ENCODE data around the gene SNX2. TPM values are rescaled to one million over a fixed set of nuclear protein-coding genes. Genes with fewer than 3 reads are reported as not detected.

SNX2 gene
- total and polyA plus RNA-seq, 2 donors (not counting 1 experiment from before 2014, with no cell fraction given) = 107 to 266 TPM

DNA sequence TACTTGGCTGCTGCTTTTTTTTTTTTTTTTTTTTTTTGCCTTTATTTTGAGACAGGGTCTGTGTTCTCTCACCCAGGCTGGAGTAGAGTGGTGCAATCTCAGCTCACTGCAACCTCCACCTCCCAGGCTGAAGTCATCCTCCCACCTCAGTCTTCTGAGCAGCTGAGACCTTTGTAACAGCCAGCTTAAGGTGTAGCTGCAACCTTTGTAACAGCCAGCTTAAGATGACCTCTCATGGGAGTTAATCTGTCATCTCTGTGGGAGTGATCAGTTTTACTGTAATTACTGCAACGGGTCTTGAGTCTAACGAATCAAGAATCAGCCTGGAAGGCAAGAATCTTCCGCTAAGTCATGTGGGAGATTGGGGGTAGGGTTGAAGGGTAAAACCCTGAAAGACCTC lies 31.6 kb upstream of the SNX2 start:
- no peak overlapping the region for H3K4me3 Mint-ChIP-seq
- intact Hi-C loops (cut with micrococcal nuclease) = no loop called here
- CTCF ChIA-PET = no interaction called here
- WGBS (ENCODE audit: insufficient coverage) = 88% methylated on average over 3 of the region's 3 CpGs
- Histone ChIP-seq H3K36me3 (replicated peaks in 1 of 2; ENCODE audit: control extremely low read depth in 1 of 2, control insufficient read depth in 1 of 2, extremely low read depth in 1 of 2, insufficient read depth in 2 of 2, low read length in 1 of 2) (no peaks in the 10 kb centered on the region), H3K4me3 (ENCODE audit: control extremely low read depth in 1 of 5, extremely low read depth in 1 of 5, insufficient read depth in 1 of 5, low read depth in 2 of 5, low read length in 4 of 5) (no peak overlapping the region), H3K9me3 (ENCODE audit: control extremely low read depth in 1 of 3, control insufficient read depth in 2 of 3, insufficient read depth in 1 of 3, low read length in 2 of 3) (no peaks in the 10 kb centered on the region), H3K27ac (ENCODE audit: low read length in 2 of 2) (no peak overlapping the region), H3K79me2 (ENCODE audit: control insufficient read depth, insufficient read depth, low read length) (no peaks in the 10 kb centered on the region), H3K4me2 (replicated peaks; ENCODE audit: low read depth, low read length, poor library complexity, severe bottlenecking) (no peak overlapping the region), H4K20me1 (ENCODE audit: control insufficient read depth, insufficient read depth, low read length, poor library complexity, severe bottlenecking) (no peaks in the 10 kb centered on the region), H2AFZ (ENCODE audit: insufficient read depth, low read depth, low read length, poor library complexity, severe bottlenecking) (no peak overlapping the region), H3K27me3 (replicated peaks in 1 of 4; ENCODE audit: control extremely low read depth in 1 of 4, control insufficient read depth in 3 of 4, insufficient read depth in 4 of 4, low read length in 3 of 4) (no peaks in the 10 kb centered on the region), H3K9ac (ENCODE audit: low read length) (no peak overlapping the region), H3K4me1 (ENCODE audit: control insufficient read depth in 2 of 2, insufficient read depth in 2 of 2, low read length in 2 of 2) (no peaks in the 10 kb centered on the region)
- no peaks in the 10 kb centered on the region for H3K27me3 Mint-ChIP-seq
- H3K27ac Mint-ChIP-seq = no peak overlapping the region
- no peak for DNase-seq
- no peaks in the 10 kb centered on the region for H3K9me3 Mint-ChIP-seq (ENCODE audit: insufficient read depth)
- POLR2A ChIA-PET = no interaction called here
- peaks cover 3% of the 10 kb centered on the region for H3K4me1 Mint-ChIP-seq
- TF ChIP-seq EZH2 (IDR thresholded peaks at IDR 0.05; ENCODE audit: borderline replicate concordance, insufficient read depth, low read depth, low read length, poor library complexity, severe bottlenecking) = no peak
- TF ChIP-seq, protein P1, sequence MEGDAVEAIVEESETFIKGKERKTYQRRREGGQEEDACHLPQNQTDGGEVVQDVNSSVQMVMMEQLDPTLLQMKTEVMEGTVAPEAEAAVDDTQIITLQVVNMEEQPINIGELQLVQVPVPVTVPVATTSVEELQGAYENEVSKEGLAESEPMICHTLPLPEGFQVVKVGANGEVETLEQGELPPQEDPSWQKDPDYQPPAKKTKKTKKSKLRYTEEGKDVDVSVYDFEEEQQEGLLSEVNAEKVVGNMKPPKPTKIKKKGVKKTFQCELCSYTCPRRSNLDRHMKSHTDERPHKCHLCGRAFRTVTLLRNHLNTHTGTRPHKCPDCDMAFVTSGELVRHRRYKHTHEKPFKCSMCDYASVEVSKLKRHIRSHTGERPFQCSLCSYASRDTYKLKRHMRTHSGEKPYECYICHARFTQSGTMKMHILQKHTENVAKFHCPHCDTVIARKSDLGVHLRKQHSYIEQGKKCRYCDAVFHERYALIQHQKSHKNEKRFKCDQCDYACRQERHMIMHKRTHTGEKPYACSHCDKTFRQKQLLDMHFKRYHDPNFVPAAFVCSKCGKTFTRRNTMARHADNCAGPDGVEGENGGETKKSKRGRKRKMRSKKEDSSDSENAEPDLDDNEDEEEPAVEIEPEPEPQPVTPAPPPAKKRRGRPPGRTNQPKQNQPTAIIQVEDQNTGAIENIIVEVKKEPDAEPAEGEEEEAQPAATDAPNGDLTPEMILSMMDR (IDR thresholded peaks at IDR 0.05) = no peak
- ATAC-seq (ENCODE audit: low read depth) = no peak

DNA sequence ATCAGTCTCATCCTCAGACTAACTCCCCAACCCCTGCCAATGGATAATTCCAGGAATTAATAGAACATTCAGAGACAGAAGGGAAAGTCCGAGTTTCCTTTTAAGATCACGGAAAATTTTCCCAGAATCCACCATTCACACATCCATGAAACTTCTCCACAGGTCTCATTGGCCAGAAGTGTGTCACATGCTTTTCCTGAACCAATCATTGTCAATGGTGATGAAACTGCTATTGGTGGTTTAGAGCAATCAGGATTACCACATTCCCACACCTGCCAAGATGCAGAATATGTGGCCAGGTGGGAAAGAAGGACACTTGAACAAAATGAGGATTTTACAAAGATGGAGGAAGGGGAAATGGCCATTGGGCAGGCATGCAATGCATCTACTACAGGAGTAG lies 29.3 kb upstream of the SNX2 start:
- Mint-ChIP-seq H3K27me3 (no peaks in the 10 kb centered on the region), H3K9me3 (ENCODE audit: insufficient read depth) (no peaks in the 10 kb centered on the region), H3K4me3 (no peak overlapping the region), H3K27ac (no peak overlapping the region), H3K4me1 (no peaks in the 10 kb centered on the region)
- Histone ChIP-seq H3K4me1 (ENCODE audit: control insufficient read depth in 2 of 2, insufficient read depth in 2 of 2, low read length in 2 of 2) (no peaks in the 10 kb centered on the region), H3K27ac (ENCODE audit: low read length in 2 of 2) (no peak overlapping the region), H3K27me3 (replicated peaks in 1 of 4; ENCODE audit: control extremely low read depth in 1 of 4, control insufficient read depth in 3 of 4, insufficient read depth in 4 of 4, low read length in 3 of 4) (no peaks in the 10 kb centered on the region), H3K4me2 (replicated peaks; ENCODE audit: low read depth, low read length, poor library complexity, severe bottlenecking) (no peak overlapping the region), H3K9ac (ENCODE audit: low read length) (no peak overlapping the region), H3K79me2 (ENCODE audit: control insufficient read depth, insufficient read depth, low read length) (no peaks in the 10 kb centered on the region), H2AFZ (ENCODE audit: insufficient read depth, low read depth, low read length, poor library complexity, severe bottlenecking) (no peak overlapping the region), H3K36me3 (replicated peaks in 1 of 2; ENCODE audit: control extremely low read depth in 1 of 2, control insufficient read depth in 1 of 2, extremely low read depth in 1 of 2, insufficient read depth in 2 of 2, low read length in 1 of 2) (no peaks in the 10 kb centered on the region), H3K4me3 (ENCODE audit: control extremely low read depth in 1 of 5, extremely low read depth in 1 of 5, insufficient read depth in 1 of 5, low read depth in 2 of 5, low read length in 4 of 5) (no peak overlapping the region), H4K20me1 (ENCODE audit: control insufficient read depth, insufficient read depth, low read length, poor library complexity, severe bottlenecking) (no peaks in the 10 kb centered on the region), H3K9me3 (ENCODE audit: control extremely low read depth in 1 of 3, control insufficient read depth in 2 of 3, insufficient read depth in 1 of 3, low read length in 2 of 3) (no peaks in the 10 kb centered on the region)
- POLR2A ChIA-PET = no interaction called here
- no CpG with 5 or more reads among the region's 2 CpGs for WGBS (ENCODE audit: insufficient coverage)
- CTCF ChIA-PET = no interaction called here
- TF ChIP-seq EZH2 (IDR thresholded peaks at IDR 0.05; ENCODE audit: borderline replicate concordance, insufficient read depth, low read depth, low read length, poor library complexity, severe bottlenecking) = no peak
- TF ChIP-seq, protein P1 (IDR thresholded peaks at IDR 0.05) = no peak
- DNase-seq (no peak), ATAC-seq (ENCODE audit: low read depth) (no peak)
- intact Hi-C loops (cut with micrococcal nuclease) = no loop called here

Measured in B cell (primary cell).